Activated naive CD4-positive, alpha-beta T cell treated with Interleukin-2 at 50 U/mL for 16 hours (primary cell): ENCODE measurements around the gene P2RX7.
A peak's percentile ranks its signal among the peaks of the same experiment; 100 is the strongest.
"Not testable (repeated sequence)": the region's sequence is repeated elsewhere in the genome, so short reads cannot be mapped to it uniquely, and the experiment has no call there.

Experiments used
- DNase-seq: peaks from one replicate; pipeline ENCODE4 v3.0.0-alpha.2; 2020

Gene P2RX7

DNA sequence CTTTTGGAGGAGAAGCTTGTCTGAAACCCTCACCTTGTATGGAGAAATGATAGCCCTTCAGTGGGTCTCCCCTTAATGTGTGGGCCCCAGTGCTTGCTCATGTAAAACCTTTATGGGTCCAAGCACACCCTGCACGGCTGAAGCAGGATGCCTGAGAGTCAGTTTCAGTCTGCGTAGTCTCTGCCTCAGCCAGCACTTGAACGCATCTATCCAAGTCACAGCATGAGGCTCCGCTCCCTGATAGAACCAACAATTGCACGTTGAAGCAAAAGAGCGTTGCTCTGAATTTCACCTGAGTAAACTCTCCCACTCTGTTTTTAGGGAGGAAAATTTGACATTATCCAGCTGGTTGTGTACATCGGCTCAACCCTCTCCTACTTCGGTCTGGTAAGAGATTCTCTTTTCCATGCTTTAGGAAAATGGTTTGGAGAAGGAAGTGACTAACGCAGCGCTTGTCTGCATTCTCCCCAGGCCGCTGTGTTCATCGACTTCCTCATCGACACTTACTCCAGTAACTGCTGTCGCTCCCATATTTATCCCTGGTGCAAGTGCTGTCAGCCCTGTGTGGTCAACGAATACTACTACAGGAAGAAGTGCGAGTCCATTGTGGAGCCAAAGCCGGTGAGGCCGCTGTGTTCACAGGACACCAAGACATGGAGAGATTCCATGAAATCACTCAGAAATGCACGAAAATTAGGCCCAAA lies 44.3 kb downstream of the P2RX7 start:
- DNase-seq = no peak

DNA sequence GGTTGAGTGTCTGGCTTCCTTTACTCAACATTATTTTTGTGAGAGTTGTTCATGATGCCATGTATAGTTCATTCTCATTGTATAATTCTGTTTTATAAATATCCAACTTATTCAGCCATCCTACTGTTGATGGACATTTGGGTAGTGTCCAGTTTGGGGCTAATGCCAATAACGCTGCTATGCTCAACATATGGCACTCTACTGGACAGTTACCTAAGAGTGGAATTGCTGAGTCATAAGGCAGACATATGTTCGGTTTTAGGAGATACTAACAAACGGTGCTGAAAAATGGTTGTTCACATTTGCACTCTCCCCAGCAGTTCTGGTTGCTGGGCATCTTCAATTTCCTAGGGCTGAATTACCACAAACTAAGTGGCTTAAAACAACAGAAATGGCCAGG lies 48.5 kb downstream of the P2RX7 start:
- DNase-seq = no peak

DNA sequence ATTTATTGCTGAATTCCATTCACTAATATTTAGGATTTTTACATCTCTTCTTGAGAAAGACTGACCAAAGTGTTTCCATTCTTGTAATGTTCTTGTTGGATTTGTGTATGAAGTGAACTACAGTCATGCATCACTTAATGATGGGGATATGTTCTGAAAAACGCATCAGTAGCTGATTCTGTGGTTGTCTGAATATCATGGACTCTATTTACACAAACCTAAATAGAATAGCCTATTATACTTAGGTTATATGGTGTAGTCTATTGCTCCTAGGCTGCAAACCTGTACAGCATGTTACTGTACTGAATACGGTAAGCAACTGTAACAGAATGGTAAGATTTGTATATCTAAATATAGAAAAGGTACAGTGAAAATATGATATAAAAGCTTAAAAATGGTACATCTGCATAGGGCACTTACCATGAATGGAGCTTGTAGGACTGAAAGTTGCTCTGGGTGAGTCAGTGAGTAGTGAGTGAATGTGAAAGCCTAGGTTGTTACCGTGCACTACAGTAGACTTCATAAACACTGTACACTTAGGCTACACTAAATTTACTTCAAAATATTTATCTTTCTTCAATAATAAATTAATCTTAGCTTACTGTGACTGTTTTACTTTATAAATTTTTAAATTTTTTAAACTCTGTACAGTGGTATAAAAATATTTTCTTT lies 49.7 kb downstream of the P2RX7 start:
- DNase-seq = no peak

DNA sequence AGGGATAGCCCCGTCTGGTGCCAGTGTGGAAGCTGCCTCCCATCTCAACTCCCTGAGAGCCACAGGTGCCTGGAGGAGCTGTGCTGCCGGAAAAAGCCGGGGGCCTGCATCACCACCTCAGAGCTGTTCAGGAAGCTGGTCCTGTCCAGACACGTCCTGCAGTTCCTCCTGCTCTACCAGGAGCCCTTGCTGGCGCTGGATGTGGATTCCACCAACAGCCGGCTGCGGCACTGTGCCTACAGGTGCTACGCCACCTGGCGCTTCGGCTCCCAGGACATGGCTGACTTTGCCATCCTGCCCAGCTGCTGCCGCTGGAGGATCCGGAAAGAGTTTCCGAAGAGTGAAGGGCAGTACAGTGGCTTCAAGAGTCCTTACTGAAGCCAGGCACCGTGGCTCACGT lies 51.7 kb downstream of the P2RX7 start:
- DNase-seq = no peak

DNA sequence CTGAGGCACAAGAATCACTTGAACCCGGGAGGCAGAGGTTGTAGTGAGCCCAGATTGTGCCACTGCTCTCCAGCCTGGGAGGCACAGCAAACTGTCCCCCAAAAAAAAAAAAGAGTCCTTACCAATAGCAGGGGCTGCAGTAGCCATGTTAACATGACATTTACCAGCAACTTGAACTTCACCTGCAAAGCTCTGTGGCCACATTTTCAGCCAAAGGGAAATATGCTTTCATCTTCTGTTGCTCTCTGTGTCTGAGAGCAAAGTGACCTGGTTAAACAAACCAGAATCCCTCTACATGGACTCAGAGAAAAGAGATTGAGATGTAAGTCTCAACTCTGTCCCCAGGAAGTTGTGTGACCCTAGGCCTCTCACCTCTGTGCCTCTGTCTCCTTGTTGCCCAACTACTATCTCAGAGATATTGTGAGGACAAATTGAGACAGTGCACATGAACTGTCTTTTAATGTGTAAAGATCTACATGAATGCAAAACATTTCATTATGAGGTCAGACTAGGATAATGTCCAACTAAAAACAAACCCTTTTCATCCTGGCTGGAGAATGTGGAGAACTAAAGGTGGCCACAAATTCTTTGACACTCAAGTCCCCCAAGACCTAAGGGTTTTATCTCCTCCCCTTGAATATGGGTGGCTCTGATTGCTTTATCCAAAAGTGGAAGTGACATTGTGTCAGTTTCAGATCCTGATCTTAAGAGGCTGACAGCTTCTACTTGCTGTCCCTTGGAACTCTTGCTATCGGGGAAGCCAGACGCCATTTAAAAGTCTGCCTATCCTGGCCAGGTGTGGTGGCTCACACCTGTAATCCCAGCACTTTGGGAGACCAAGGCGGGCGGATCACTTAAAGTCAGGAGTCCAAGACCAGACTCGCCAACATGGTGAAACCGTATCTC lies 52.6 kb downstream of the P2RX7 start:
- no peak for DNase-seq

DNA sequence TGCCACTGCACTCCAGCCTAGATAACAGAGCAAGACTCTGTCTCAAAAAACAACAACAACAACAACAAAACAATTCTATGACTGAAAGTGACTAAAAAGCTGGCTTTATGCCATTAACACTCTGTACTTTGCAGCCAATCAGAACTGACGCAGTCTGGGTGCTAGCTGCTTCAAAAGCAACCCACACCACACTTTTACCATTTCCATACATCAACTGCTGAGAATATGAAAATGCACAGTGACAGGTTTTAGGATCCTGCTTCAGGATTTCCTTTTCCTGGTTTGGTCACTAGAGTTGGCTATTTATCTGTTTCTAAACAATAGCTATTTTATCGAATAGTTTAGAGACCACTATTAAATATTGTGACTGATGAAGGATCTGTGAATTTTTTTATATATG lies 54.1 kb downstream of the P2RX7 start:
- no peak for DNase-seq

DNA sequence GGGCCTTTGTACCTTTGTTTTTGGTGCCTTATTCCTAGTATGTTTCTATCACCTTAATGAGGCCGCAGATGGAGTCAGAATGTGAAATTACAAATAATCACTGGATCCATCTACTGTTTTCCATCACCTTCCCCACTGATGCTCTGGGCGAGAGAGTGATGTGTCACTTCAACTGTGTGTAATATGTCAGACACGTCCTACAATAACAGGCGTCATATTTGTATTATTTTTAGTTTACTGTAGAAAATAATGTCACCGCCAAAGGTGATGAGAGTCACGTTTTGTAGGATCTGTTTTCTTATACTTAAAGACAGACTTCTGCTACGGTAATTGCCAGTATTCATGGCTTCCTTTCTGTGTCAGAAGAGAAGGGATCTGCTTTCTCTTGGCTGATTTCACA lies 54.8 kb downstream of the P2RX7 start:
- DNase-seq = no peak

DNA sequence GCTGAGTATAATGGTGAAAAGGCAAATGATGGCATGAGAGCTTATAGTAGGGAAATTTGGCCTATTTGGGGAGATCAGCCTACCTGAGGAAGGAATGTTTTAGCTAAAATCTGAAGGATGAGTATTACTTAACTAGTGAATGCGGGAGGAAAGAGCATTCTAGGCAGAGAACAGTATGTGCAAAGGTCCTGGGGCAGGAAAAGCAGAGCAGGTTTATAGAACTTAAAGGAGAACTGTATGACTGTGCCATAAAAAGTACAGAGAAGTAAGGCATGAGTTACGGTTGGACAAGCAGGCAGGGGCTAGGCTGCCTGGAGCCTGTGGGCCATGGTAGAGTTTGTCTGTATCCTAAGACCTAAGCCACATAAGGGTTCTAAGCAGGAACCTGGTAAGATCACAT lies 55.6 kb downstream of the P2RX7 start:
- no peak for DNase-seq

DNA sequence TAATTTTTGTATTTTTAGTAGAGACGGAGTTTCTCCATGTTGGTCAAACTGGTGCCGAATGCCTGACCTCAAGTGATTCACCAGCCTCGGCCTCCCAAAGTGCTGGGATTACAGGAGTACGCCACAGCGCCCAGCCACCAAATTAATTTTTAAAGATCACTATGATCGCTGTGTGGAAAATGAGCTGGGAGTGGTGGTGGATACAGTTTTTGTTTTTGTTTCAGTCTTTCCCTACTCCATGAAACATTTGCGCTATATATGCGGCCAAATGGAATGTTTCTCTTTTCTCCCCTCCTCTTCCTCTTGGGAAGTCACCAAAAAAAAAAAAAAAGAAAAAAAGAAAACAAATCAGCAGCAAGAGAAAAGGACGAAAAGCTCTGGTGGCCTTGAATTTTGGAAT lies 56.5 kb downstream of the P2RX7 start:
- no peak for DNase-seq

DNA sequence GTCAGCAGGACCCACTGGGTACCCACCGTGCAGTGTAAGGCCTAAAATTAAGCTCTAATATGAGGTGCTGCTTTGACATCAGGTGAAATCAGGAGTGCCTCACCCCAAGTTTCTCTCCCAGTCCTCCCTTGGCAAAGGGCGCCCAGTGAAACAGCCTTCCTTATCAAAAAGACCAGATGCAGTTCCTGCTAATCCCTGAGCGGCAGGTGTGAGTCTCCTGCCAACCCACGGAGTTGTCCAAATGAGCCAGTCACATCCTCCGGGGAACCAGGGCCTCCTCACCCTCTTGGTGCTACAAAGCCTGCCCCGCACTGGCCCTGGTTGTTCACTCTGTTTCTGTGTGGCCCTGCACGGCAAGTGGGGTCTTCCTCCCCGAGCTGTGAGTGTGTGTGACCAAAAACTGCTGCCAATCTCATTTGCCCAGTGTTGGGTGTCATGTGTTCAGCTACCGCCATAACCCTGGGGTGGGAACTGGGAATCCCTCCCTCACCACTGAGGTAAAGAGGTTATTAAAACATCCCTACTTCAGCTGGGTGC lies 57.0 kb downstream of the P2RX7 start:
- DNase-seq = no peak

DNA sequence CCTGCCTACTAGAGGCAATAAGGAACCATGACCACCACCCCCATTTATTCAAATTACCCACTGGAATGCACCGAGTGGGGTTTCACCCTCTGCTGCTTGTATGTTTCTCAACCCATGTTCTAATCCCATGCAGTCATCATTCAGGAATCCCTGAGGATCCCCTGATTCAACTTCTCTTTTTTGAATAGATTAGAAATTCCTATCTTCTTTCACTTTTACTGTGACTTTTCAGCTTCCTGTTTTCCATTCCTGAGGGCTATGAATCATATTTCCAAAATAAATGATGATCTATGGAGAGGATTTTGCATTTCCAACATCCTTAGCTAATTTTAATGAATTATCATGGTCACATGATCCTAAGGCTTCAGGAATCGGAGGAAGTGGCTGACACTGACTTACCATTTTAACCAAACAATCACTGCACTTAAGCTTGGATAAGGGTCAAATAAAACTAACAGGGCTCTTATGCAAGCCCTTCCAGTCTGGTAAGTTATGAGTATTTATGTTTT lies 57.9 kb downstream of the P2RX7 start:
- no peak for DNase-seq

DNA sequence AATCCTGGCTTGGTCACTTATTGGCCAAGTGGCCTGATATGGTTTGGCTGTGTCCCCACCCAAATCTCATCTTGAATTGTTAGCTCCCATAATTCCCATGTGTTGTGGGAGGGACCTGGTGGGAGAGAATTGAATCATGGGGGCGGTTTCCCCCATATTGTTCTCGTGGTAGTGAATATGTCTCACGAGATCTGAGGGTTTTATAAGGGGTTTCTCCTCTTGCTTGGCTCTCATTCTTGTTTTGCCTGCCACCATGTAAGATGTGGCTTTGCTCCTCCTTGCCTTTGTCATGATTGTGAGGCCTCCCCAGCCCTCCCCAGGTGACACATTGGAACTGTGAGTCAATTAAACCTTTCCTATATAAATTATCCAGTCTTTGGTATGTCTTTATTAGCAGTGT lies 58.5 kb downstream of the P2RX7 start:
- DNase-seq = no peak

DNA sequence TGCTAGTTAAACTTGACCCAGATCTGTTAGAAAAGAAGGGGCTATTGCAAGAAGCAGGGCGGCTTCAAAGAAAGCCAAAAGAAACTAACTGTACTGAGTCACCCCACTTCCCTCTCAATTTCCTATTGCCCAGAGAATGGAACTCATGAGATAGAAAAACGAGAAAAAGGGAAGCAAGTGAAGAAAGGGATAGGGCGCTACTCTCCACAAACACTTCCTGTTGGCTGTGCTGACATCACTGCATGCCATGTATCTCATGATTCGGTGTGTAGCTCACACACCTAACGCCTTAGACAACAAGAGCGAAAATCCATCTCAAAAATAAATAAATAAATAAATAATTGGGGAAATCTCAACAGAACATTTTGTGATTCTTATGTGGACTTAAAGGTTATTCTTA lies 64.2 kb downstream of the P2RX7 start:
- no peak for DNase-seq

DNA sequence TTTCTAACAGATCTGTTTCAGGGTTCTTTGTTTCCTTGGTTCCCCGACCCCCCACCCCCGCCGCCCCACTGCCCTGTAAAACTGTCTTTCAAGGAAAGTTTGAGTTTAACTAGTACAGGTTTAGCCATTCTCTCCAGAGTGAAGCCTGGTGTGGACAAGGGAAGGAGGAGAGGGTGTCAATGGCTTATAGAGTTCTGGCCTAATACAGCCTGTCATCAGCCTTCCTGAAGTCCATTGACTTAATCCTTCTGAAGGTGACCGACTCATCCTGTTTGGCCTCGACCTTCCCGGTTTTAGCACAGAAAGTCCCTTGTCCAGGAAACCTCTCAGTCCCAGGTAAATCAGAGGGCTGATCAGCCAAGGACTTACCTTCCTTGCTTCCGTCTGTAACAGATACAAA lies 66.3 kb downstream of the P2RX7 start:
- DNase-seq = no peak

DNA sequence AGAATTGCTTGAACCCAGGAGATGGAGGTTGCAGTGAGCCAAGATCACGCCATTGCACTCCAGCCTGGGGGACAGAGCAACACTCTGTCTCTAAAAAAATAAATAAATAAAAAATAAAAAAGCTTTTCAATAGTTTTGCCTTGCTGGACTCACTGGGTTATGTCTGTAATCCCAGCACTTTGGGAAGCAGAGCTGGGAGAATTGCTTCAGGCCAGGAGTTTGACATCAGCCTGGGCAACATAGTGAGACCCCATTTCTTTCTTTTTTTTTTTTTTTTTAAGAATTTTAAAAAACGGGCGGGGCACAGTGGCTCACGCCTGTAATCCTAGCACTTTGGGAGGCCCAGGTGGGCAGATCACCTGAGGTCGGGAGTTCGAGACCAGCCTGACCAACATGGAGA lies 68.5 kb downstream of the P2RX7 start:
- DNase-seq = not testable (repeated sequence)

DNA sequence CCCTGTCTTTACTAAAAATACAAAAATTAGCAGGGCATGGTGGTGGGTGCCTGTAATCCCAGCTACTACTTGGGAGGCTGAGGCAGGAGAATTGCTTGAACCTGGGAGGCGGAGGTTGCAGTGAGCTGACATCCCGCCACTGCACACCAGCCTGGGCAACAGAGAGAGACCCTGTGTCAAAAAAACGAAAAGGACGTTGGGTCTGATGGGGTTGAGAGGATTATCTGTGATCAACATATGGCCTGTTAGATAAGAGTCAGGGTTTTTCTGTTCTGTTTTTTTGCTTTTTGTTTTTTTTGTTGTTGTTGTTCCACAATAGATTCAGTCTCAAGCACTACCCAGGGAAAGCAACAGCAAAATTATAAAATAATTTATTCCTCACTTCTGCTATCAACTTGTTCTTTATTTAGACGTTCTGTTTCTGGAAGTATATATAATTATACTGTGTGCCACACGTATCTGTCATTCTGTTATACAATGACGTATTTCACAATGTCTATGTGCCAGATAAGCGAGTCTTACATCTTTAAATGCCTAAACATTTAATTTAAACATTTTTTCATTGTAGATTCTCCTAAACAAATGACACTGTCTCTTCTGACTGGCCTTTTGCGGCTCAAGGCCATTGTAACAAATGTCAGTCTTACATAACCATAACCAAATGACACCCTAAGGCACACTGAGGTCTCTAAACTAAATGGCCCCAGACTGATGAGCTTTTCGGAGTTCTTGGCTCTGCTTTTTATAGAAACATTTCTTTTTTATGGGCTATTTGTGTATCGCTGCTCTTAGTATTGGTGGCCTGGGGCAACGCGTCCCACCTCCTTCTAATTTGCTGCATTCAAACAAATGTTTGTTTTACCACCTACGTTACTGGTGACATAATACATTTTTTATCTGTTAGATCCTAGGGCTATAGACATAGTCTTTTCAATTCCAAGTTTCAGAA lies 70.0 kb downstream of the P2RX7 start:
- DNase-seq = no peak

DNA sequence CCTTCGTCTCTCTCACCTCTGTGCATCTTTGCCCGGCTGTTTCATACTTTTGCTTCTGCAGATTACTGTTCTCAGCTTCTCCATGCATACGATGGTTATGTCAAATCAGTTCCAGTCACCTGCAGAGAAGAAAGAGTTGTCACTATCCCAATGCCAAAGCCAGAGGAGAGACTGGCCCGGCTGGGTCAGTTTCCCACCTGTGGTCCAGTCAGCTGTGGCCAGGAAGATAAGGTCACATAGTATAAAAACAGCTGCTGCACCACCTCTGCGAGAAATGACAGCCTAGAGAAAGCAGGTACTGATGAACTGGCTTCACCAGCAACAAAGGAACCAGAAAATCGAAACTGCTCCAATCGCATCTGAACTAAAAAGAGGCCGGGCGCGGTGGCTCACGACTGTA lies 70.8 kb downstream of the P2RX7 start:
- DNase-seq = no peak

DNA sequence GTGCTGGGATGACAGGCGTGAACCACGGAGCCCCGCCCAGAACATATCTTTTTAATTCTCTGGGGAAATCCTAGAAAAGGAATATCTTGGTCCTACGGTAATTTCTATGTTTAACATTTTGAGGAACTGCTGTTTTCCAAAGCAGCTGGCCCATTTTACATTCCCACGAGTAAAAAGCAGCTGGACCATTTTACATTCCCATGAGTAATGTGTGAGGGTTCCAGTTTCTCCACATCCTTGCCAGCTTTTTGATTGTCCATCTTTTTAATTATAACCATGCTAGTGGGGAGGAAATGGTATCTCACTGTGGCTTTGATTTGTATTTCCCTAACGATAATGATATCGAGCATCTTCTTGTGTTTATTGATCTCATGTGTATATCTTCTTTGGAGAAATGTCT lies 72.8 kb downstream of the P2RX7 start:
- no peak for DNase-seq

DNA sequence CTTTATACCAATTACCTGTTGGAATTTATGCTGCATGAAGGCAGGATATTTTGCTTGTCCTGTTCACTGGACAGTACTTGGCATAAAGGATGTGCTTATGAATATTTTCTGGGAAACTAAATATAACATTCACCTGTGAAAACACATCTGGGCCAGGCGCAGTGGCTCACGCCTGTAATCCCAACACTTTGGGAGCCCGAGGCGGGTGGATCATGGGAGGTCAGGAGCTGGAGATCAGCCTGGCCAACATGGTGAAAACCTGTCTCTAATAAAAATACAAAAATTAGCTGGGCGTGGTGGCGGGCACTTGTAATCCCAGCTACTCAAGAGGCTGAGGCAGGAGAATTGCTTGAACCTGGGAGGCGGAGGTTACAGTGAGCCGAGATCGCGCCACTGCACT lies 75.9 kb downstream of the P2RX7 start:
- not testable (repeated sequence) for DNase-seq

DNA sequence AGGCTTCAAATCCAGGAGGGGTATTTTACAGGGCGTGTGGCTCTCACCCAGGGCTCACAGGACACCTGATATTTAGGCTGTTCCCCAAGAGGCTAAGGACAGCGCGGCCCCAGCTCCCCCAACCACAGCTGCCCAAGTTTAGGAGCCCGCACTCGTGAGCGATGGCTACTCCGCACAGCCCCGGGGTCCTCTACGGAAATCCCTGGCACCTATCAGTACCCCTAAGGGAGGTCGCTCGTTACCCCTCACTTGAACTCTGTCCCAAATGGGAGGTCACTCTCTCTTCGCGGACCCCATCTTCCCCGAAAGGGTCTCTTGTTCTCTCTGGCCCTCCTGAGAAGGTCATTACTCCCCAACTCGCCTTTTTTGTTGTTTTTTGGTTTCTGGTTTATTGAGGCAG lies 76.5 kb downstream of the P2RX7 start:
- DNase-seq = no peak

DNA sequence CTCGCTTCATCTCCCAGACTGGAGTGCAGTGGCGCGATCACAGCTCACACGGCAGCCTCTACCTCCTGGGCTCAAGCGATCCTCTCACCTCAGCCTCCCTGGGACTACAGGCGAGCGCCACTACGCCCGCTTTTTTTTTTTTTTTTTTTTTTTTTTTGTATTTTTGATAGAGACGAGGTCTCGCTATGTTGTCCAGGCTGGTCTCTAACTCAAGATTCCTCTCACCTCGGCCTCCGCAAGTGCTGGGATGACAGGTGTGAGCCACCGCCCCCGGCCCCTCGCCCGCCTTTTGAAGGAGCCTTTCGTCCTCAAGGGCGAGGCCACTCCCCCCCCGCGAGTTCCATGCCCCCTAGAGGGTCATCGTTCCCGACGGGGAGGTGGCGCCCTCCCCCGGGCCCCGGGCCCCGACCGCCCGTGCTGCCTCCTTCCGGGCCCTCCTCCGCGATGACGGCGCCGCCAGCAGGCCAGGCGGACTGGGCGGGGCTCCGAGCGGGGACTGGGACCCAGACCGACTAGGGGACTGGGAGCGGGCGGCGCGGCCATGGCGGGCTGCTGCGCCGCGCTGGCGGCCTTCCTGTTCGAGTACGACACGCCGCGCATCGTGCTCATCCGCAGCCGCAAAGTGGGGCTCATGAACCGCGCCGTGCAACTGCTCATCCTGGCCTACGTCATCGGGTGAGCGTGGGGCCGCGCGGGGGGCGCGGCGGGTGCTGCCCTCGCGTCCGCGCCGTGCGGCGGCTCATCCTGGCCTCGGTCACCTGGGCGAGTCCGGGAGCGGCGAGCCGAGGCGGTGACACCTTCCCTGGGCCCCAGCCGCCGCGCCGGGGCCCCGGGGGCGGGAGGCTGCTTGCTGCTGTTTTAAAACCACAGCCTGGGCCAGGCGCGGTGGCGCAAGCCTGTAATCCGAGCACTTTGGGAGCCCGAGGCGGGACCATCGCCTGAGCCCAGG lies 77.2 kb downstream of the P2RX7 start, which contains the start of gene P2RX4:
Gene P2RX4, plus strand, starts transcription at position 506 of the 949 bp plus-strand sequence. Its CDS starts 36 bp downstream, at position 542.
- DNase-seq = peak; percentile 85
